Measurements from ENCODE around the gene PARP8.
"Not testable (repeated sequence)": the region's sequence is repeated elsewhere in the genome, so short reads cannot be mapped to it uniquely, and the experiment has no call there.

The PARP8 gene

DNA sequence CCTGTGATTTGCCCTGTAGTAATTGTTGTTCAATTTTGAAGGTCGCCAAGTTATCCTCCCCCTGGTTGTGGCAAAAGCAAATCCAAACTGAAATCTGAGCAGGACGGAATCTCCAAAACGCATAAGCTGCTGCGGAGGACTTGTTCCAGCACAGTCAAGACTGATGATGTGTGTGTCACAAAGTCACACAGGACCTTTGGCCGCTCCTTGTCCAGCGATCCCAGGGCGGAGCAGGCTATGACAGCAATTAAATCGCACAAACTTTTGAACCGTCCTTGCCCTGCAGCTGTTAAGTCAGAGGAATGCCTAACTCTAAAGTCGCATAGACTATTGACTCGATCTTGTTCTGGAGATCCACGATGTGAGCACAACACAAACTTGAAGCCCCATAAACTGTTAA, 128.4 kb downstream of the PARP8 start:
- no peak for DNase-seq

DNA sequence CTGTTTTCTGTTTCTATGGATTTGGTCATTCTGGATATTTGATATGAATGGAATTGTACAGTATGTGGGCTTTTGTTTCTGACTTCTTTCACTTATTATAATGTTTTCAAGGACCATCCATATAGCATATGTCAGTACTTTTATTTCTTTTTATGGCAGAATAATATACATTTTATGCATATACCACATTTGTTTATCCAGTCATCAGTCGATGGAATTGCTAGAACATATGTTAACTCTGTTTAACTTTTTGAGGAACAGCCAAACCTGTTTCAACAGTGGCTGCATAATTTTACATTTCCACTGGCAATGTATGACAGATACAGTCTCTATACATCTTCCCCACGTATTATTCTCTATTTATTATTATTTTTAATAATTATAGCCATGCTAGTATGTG, 131.6 kb downstream of the PARP8 start:
- DNase-seq, result no peak

- DNase-seq, result no peak
These were observed 133.2 kb downstream of the PARP8 start for GRCh38 chr5:50799596-50799995.

GRCh38 chr5:50800410-50800809, 134.0 kb downstream of the PARP8 start:
- DNase-seq, result no peak

- DNase-seq, result no peak
These were observed 141.2 kb downstream of the PARP8 start for GRCh38 chr5:50807661-50808060.

- DNase-seq, result no peak
These were observed 142.0 kb downstream of the PARP8 start for GRCh38 chr5:50808406-50808805.

DNA sequence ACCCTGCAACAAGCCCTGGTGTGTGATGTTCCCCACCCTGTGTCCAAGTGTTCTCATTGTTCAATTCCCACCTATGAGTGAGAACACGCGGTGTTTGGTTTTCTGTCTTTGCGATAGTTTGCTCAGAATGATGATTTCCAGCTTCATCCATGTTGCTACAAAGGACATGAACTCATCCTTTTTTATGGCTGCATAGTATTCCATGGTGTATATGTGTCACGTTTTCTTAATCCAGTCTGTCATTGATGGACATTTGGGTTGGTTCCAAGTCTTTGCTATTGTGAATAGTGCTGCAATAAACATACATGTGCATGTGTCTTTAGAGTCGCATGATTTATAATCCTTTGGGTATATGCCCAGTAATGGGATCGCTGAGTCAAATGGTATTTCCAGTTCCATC, 145.3 kb downstream of the PARP8 start:
- not testable (repeated sequence) for DNase-seq

GRCh38 chr5:50813691-50814090, 147.3 kb downstream of the PARP8 start:
- DNase-seq, result no peak

GRCh38 chr5:50814556-50814955, 148.1 kb downstream of the PARP8 start:
- DNase-seq, result no peak

DNA sequence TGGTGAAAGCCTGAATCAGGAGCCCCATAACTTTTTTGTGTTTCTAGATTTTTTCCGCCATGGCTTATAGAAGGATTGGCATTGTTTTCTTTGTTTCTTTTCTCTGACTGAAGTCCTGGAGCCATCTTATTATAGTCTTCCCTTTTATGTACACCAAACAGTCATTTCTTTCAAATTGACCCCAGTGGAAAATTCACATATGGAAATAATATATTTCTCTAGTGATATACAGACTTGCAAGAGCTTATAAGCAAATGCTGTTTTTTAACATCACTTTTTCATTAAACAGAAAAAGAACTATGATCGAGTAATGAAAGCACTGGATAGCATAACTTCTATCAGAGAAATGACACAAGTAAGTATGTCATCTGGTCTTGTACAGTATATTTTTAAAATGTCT, 155.6 kb downstream of the PARP8 start:
- no peak for DNase-seq

GRCh38 chr5:50822761-50823160, 156.3 kb downstream of the PARP8 start:
- DNase-seq, result no peak

DNA sequence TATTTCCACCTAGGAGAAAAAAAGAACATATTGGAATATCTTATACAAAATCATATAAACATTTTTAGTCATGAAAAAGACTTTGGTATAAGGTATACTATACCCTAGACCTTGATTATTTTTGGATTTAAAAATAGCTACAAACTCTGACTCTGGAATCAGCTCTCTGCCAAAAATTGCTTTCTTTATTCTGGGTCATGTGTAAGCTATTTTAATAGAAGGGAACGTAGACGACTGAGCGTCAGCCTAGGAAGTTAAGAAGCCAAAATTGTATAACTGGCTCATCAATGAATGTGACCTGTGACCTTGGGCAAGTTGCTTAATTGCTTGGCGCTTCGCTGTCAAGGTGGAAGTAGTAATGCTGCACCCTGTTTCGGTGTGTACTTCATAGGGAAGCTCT, 157.1 kb downstream of the PARP8 start:
- no peak for DNase-seq

GRCh38 chr5:50824109-50824508, 157.7 kb downstream of the PARP8 start:
- DNase-seq, result no peak

DNA sequence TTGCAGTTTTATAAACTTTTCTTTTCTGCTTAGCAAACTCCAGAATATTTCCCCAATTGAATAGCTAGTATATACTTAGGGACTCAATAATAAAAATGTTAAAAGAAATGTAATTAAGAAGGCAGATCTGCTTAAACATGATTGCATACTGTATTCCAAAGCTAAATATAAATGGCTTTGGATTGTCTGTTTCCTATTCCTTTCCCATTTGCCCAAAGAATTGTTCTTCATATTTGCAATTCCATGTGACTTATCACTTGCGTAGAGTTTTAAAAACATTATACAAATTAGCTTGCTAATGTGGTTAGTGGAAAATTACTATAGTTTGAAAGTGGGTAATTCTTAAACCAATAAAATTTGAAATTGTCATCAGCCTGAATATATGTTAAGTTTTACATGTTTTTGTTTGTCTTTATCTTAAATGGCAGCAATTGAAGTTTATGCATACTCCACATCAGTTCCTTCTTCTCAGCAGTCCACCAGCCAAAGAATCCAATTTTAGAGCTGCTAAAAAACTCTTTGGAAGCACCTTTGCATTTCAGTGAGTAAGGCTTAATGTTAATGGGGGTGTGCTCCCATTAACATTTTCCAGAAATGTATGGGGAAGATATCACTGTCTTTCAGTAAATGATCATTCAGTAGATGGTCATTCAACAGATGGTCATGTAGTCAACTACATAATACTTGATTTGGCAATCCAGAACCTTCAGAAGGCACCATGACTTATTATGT, 161.2 kb downstream of the PARP8 start:
- DNase-seq, result no peak

GRCh38 chr5:50829023-50829422, 162.6 kb downstream of the PARP8 start:
- DNase-seq, result no peak

- no peak for DNase-seq
These were observed 166.3 kb downstream of the PARP8 start for GRCh38 chr5:50832657-50833284.

- DNase-seq, result no peak
These were observed 169.9 kb downstream of the PARP8 start for GRCh38 chr5:50836356-50836755.

DNA sequence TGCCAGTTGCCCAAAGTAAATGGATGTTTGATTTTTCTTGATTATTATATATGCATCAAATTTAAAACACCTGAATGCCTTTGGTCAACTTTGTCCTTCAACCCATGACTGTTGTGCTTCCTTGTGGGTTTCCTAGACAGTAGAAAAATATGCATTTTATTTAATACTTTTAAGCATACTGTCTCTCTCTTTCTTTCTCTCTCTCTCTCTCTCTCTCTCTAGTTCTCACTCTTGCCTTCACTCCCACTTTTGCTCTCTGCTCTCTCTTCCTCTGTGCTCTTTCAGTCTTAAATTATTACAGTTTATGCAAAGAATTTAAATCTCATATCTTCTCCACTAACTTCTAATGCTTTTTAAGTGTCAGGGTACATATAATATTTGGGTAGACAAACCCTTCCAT, 173.0 kb downstream of the PARP8 start:
- no peak for DNase-seq

DNA sequence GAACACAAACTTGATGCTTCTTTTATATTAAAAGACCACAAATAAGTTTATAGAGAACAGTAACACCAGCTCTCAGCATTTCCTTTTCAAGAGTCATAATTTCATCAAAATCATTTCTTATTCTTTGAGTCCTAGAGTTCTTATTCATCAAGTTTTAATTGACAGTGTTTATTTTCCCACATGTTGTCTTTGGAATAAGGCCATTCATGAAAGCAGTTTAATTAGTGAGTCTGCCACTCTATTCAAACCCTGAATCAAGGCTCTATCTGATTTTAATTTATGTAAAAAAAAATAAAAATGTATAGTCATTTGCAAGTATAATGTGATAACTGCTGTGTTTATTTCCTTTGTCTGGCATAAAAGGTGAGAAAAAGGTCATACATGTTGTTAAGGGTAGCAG, 176.7 kb downstream of the PARP8 start:
- no peak for DNase-seq

GRCh38 chr5:50846261-50846660, 179.8 kb downstream of the PARP8 start:
- no peak for DNase-seq

GRCh38 chr5:50849554-50849953, 183.1 kb downstream of the PARP8 start:
- no peak for DNase-seq

GRCh38 chr5:50853151-50853550, 186.7 kb downstream of the PARP8 start:
- DNase-seq, result no peak

DNA sequence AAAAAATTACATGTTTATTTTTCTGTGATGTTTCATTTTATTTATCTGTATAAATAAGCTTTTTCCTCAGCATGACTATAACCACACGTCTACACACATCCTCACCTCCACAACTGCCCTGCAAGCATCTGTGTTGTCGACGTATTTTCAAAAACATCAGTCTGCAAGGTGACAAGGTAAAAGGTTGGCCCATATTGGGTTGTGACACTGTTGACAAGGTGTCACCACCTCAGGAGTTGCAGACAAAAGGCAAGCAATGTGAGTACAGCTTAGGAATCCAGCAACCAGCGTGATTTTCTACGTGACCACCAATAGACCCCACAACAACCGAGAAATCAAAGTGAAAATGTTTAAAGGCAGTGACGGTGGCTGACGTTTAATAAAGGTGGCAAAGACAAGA, 187.6 kb downstream of the PARP8 start:
- no peak for DNase-seq

GRCh38 chr5:50855001-50855400, 188.6 kb downstream of the PARP8 start:
- no peak for DNase-seq
